ENCODE data around the gene S100A14. TPM values are rescaled to one million over a fixed set of nuclear protein-coding genes. Genes with fewer than 3 reads are reported as not detected.
A peak's percentile ranks its signal among the peaks of the same experiment; 100 is the strongest.

The S100A14 gene
- total and polyA plus RNA-seq, 9 of the 15 experiments (the other 6 are each of a cell fraction or from before 2014, with no cell fraction given), result 0.10 to 0.64 (median 0.24) TPM; not detected in 3

DNA sequence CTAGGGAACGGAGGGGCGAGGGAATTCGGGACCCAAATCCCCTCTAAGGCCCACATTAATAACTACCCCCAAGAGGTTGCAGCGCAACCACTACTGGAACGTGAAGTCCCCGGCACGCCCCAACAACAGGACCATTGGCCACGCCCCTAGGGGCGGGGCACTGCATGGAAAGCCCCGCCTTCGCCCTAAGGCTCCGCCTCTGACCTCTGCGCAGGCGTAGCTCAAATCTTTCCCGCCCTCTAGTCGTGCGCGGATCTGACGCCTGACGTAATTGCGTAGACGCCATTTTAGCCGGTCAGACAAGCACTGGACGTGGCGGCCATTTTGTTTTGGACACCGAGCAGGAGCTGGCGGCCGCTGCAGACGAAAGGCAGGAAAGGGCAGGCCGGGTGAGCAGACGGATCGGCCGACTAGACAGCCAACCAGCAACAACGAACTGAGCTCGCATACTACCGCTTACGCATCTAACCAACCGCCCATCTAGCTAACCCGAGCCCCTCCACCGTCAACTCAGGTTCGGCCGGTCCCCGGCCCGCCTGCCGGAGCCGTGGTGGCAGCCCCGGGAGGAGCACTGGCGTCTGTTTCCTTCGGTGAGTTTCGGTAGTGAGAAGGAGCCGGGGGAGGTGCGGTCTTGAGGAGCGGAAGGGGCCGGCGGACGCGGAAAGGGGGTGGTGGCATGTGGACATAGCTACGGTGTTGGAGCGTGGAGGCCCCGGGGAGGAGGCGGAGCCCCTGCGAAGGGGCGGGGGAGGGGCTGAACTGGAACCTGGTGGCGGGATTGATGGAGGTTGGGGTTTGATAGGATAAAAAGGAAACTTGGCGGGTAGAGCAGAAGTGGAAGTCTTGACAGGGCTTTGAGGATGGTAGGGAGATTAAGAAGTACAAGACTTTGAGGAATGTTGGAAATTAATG lies 17.9 kb upstream of the S100A14 start, which contains the start of gene CHTOP (continued):
- no peak for TF ChIP-seq FOXA1 (IDR thresholded peaks at IDR 0.05; ENCODE audit: borderline replicate concordance)
- no peak for TF ChIP-seq ZNF311 (CRISPR knock-in tag; IDR thresholded peaks at IDR 0.05)
- peak; percentile 57; the same call in 1 of the 2 replicates for TF ChIP-seq NFIC (IDR thresholded peaks at IDR 0.05)
- TF ChIP-seq ZFX (CRISPR knock-in tag; IDR thresholded peaks at IDR 0.05), result peak; percentile 97
- TF ChIP-seq CCAR2 (IDR thresholded peaks at IDR 0.05; ENCODE audit: low read depth, low read length), result no peak
- peak; percentile 65 for TF ChIP-seq PHF20 (IDR thresholded peaks at IDR 0.05; ENCODE audit: partially characterized antibody)
- peak; percentile 72 for TF ChIP-seq BHLHE40 (IDR thresholded peaks at IDR 0.05; ENCODE audit: low read length)
- TF ChIP-seq HEY1 (CRISPR knock-in tag; IDR thresholded peaks at IDR 0.05; ENCODE audit: borderline replicate concordance), result peak; percentile 62; the same call in 1 of the 2 replicates
- TF ChIP-seq CBX2 (IDR thresholded peaks at IDR 0.05; ENCODE audit: insufficient read depth, low read length, poor library complexity, severe bottlenecking), result no peak
- TF ChIP-seq, protein P1, sequence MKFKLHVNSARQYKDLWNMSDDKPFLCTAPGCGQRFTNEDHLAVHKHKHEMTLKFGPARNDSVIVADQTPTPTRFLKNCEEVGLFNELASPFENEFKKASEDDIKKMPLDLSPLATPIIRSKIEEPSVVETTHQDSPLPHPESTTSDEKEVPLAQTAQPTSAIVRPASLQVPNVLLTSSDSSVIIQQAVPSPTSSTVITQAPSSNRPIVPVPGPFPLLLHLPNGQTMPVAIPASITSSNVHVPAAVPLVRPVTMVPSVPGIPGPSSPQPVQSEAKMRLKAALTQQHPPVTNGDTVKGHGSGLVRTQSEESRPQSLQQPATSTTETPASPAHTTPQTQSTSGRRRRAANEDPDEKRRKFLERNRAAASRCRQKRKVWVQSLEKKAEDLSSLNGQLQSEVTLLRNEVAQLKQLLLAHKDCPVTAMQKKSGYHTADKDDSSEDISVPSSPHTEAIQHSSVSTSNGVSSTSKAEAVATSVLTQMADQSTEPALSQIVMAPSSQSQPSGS (CRISPR knock-in tag; IDR thresholded peaks at IDR 0.05), result peak; percentile 90
- no peak for TF ChIP-seq SAFB2 (IDR thresholded peaks at IDR 0.05; ENCODE audit: borderline replicate concordance, low read depth, low read length, severe bottlenecking)
- TF ChIP-seq, protein P2, sequence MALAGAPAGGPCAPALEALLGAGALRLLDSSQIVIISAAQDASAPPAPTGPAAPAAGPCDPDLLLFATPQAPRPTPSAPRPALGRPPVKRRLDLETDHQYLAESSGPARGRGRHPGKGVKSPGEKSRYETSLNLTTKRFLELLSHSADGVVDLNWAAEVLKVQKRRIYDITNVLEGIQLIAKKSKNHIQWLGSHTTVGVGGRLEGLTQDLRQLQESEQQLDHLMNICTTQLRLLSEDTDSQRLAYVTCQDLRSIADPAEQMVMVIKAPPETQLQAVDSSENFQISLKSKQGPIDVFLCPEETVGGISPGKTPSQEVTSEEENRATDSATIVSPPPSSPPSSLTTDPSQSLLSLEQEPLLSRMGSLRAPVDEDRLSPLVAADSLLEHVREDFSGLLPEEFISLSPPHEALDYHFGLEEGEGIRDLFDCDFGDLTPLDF (CRISPR knock-in tag; IDR thresholded peaks at IDR 0.05), result peak; percentile 94
- TF ChIP-seq, protein P3, sequence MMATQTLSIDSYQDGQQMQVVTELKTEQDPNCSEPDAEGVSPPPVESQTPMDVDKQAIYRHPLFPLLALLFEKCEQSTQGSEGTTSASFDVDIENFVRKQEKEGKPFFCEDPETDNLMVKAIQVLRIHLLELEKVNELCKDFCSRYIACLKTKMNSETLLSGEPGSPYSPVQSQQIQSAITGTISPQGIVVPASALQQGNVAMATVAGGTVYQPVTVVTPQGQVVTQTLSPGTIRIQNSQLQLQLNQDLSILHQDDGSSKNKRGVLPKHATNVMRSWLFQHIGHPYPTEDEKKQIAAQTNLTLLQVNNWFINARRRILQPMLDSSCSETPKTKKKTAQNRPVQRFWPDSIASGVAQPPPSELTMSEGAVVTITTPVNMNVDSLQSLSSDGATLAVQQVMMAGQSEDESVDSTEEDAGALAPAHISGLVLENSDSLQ (IDR thresholded peaks at IDR 0.05), result peak; percentile 83
- TF ChIP-seq, protein P4, sequence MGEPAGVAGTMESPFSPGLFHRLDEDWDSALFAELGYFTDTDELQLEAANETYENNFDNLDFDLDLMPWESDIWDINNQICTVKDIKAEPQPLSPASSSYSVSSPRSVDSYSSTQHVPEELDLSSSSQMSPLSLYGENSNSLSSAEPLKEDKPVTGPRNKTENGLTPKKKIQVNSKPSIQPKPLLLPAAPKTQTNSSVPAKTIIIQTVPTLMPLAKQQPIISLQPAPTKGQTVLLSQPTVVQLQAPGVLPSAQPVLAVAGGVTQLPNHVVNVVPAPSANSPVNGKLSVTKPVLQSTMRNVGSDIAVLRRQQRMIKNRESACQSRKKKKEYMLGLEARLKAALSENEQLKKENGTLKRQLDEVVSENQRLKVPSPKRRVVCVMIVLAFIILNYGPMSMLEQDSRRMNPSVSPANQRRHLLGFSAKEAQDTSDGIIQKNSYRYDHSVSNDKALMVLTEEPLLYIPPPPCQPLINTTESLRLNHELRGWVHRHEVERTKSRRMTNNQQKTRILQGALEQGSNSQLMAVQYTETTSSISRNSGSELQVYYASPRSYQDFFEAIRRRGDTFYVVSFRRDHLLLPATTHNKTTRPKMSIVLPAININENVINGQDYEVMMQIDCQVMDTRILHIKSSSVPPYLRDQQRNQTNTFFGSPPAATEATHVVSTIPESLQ (CRISPR knock-in tag; IDR thresholded peaks at IDR 0.05), result peak; percentile 72; the same call in 1 of the 2 replicates
- TF ChIP-seq, protein P5, sequence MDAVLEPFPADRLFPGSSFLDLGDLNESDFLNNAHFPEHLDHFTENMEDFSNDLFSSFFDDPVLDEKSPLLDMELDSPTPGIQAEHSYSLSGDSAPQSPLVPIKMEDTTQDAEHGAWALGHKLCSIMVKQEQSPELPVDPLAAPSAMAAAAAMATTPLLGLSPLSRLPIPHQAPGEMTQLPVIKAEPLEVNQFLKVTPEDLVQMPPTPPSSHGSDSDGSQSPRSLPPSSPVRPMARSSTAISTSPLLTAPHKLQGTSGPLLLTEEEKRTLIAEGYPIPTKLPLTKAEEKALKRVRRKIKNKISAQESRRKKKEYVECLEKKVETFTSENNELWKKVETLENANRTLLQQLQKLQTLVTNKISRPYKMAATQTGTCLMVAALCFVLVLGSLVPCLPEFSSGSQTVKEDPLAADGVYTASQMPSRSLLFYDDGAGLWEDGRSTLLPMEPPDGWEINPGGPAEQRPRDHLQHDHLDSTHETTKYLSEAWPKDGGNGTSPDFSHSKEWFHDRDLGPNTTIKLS (IDR thresholded peaks at IDR 0.05; ENCODE audit: borderline replicate concordance, low read depth), result peak; percentile 78; the same call in 1 of the 2 replicates
- TF ChIP-seq, protein P6, sequence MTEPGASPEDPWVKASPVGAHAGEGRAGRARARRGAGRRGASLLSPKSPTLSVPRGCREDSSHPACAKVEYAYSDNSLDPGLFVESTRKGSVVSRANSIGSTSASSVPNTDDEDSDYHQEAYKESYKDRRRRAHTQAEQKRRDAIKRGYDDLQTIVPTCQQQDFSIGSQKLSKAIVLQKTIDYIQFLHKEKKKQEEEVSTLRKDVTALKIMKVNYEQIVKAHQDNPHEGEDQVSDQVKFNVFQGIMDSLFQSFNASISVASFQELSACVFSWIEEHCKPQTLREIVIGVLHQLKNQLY (CRISPR knock-in tag; conservative IDR thresholded peaks at IDR 0.05), result 0 out of 4 replicates have a peak, but pooled peaks of 1 of the 2 experiments have one; percentile 30

Data from K562 (cell line).